ENCODE measurements around the gene CFAP300. TPM values are rescaled to one million over a fixed set of nuclear protein-coding genes. Genes with fewer than 3 reads are reported as not detected.

Gene CFAP300
- polyA plus RNA-seq, 2 of the 4 experiments (the other 2 are of a cell fraction) = 8.2 to 17.1 TPM

GRCh38 chr11:102073253-102073652, 26.0 kb downstream of the CFAP300 start (continued):
- no peak for TF ChIP-seq ATOH8 (CRISPR knock-in tag; IDR thresholded peaks at IDR 0.05; ENCODE audit: low read depth)

- Histone ChIP-seq H3K4me2 (no peak overlapping the region), H3K4me1 (peaks cover 6% of the 10 kb centered on the region; the same call in 2 of the 3 replicates), H3K4me3 (no peak overlapping the region), H3K27ac (no peak overlapping the region), H3K9me3 (no peaks in the 10 kb centered on the region)
- no peak for TF ChIP-seq ZC3H11A (IDR thresholded peaks at IDR 0.05)
- no peak for TF ChIP-seq RAD21 (conservative IDR thresholded peaks at IDR 0.05 in 1 of 2, IDR thresholded peaks at IDR 0.05 in 1 of 2)
- no peak for TF ChIP-seq RCOR1 (IDR thresholded peaks at IDR 0.05; ENCODE audit: low read depth, low read length)
- TF ChIP-seq BCL3 (IDR thresholded peaks at IDR 0.05) = no peak
- TF ChIP-seq EHMT2 (IDR thresholded peaks at IDR 0.05; ENCODE audit: low read depth) = no peak
- TF ChIP-seq TFCP2L1 (CRISPR knock-in tag; IDR thresholded peaks at IDR 0.05) = no peak
- no peak for TF ChIP-seq BHLHE40 (IDR thresholded peaks at IDR 0.05; ENCODE audit: low read depth, low read length)
- TF ChIP-seq CHD2 (IDR thresholded peaks at IDR 0.05; ENCODE audit: low read length, partially characterized antibody) = no peak
- no peak for TF ChIP-seq NFE2L2 (conservative IDR thresholded peaks at IDR 0.05; ENCODE audit: low read length)
- TF ChIP-seq SMC3 (IDR thresholded peaks at IDR 0.05) = no peak
- ATAC-seq = no peak
- ChIA-PET CTCF (interaction anchor here (0.6 to 1.0 kb wide), 2 partner anchors 25 to 105 kb away, joined by 3 to 4 read pairs; no protein-coding TSS in a partner anchor), POLR2A (no interaction called here)
- no peak for FAIRE-seq
- no peak for DNase-seq (ENCODE audit: low read depth in 1 of 2, low spot score in 1 of 2)
Observed at GRCh38 chr11:102079625-102080024, 32.4 kb downstream of the CFAP300 start.

GRCh38 chr11:102081313-102081712, 34.1 kb downstream of the CFAP300 start:
- TF ChIP-seq FOSL2 (IDR thresholded peaks at IDR 0.05) = no peak
- TF ChIP-seq FOSL2 (CRISPR knock-in tag; IDR thresholded peaks at IDR 0.05) = no peak
- TF ChIP-seq USF2 (IDR thresholded peaks at IDR 0.05) = no peak
- no peak for TF ChIP-seq HOXA7 (CRISPR knock-in tag; IDR thresholded peaks at IDR 0.05)
- no peak for TF ChIP-seq ZFP36 (IDR thresholded peaks at IDR 0.05; ENCODE audit: borderline replicate concordance, partially characterized antibody)
- no peak for TF ChIP-seq RCOR1 (IDR thresholded peaks at IDR 0.05; ENCODE audit: low read depth, low read length)
- TF ChIP-seq GATA3 (IDR thresholded peaks at IDR 0.05; ENCODE audit: borderline replicate concordance) = no peak
- TF ChIP-seq HOXB13 (CRISPR knock-in tag; IDR thresholded peaks at IDR 0.05; ENCODE audit: low read depth) = no peak
- TF ChIP-seq MAFK (IDR thresholded peaks at IDR 0.05; ENCODE audit: partially characterized antibody) = no peak
- no peak for TF ChIP-seq POLR2AphosphoS2 (conservative IDR thresholded peaks at IDR 0.05; ENCODE audit: low read length)
- TF ChIP-seq EHMT2 (IDR thresholded peaks at IDR 0.05; ENCODE audit: low read depth) = no peak
- TF ChIP-seq REST (IDR thresholded peaks at IDR 0.05) = no peak
- no peak for TF ChIP-seq SREBF2 (IDR thresholded peaks at IDR 0.05)
- TF ChIP-seq JUN (IDR thresholded peaks at IDR 0.05) = no peak
- no peak for TF ChIP-seq NPAS2 (CRISPR knock-in tag; IDR thresholded peaks at IDR 0.05; ENCODE audit: borderline replicate concordance)
- TF ChIP-seq FOSB (CRISPR knock-in tag; IDR thresholded peaks at IDR 0.05) = no peak
- no peak for TF ChIP-seq RNF2 (IDR thresholded peaks at IDR 0.05; ENCODE audit: borderline replicate concordance, low read depth)
- no peak for TF ChIP-seq E2F6 (IDR thresholded peaks at IDR 0.05; ENCODE audit: borderline replicate concordance, low read depth)
- no peak for TF ChIP-seq PBX3 (IDR thresholded peaks at IDR 0.05)
- TF ChIP-seq KDM5A (IDR thresholded peaks at IDR 0.05) = no peak
- TF ChIP-seq PHF8 (IDR thresholded peaks at IDR 0.05; ENCODE audit: borderline replicate concordance, low read depth) = no peak
- ChIA-PET CTCF (no interaction called here), POLR2A (no interaction called here)
- ATAC-seq (no peak), FAIRE-seq (no peak), DNase-seq (ENCODE audit: low read depth in 1 of 2, low spot score in 1 of 2) (no peak)
- 95% methylated on average over 7 of the region's 7 CpGs for WGBS (ENCODE audit: missing lambda C conversion rate)
- Histone ChIP-seq H3K4me3 (no peak overlapping the region), H3K27ac (no peak overlapping the region), H3K4me2 (no peak overlapping the region), H3K4me1 (peaks cover 20% of the 10 kb centered on the region), H3K9me3 (no peaks in the 10 kb centered on the region)

All from A549 (cell line).